Measurements from ENCODE around the gene ISG20. TPM values are rescaled to one million over a fixed set of nuclear protein-coding genes. Genes with fewer than 3 reads are reported as not detected.
"Not testable (repeated sequence)": the region's sequence is repeated elsewhere in the genome, so short reads cannot be mapped to it uniquely, and the experiment has no call there.

Gene ISG20
- total RNA-seq, 6 experiments from 2014 or later: 6.3 to 19.4 (median 11.9) TPM

GRCh38 chr15:88631464-88632028 is 7.3 kb upstream of the ISG20 start:
- no peak overlapping the region for H3K4me3 ChIP-seq
- DNase-seq (no peak), ATAC-seq (peak in 1 of 4 donors; percentile 8)
- H3K27ac ChIP-seq: no peak overlapping the region
- TF ChIP-seq POLR2A (IDR thresholded peaks at IDR 0.05): no peak
- no peak for TF ChIP-seq CTCF (IDR thresholded peaks at IDR 0.05)
- no peaks in the 10 kb centered on the region for H3K27me3 ChIP-seq
- H3K36me3 ChIP-seq: peaks cover 0 to 19% (median 4%) of the 10 kb centered on the region in 4 donors
- no CpG with 5 or more reads among the region's 12 CpGs for WGBS (ENCODE audit: insufficient coverage, low coverage, low lambda C conversion rate, missing lambda C conversion rate)
- H3K4me1 ChIP-seq: no peaks in the 10 kb centered on the region
- no peaks in the 10 kb centered on the region for H3K9me3 ChIP-seq
- intact Hi-C loops (cut with DNase I): no loop called here

DNA sequence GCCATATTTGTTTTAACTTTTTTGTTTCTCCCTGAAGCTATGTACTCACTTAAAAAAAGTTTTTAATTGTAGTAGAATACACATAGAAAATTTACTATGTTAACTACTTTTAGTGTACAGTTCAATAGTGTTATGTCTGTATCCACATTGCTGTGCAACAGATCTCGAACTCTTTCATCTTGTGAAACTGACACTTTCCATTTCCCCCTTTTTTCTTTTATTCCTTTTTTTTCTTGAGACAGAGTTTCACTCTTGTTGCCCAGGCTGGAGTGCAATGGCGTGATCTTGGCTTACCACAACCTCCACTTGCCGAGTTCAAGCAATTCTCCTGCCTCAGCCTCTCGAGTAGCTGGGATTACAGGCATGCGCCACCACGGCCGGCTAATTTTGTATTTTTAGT is 6.0 kb upstream of the ISG20 start:
- H3K36me3 ChIP-seq: peaks cover 0 to 15% (median 1%) of the 10 kb centered on the region in 4 donors
- DNase-seq; intact Hi-C loops (cut with DNase I); H3K9me3 ChIP-seq; H3K4me1 ChIP-seq; H3K27me3 ChIP-seq; ATAC-seq; H3K27ac ChIP-seq; H3K4me3 ChIP-seq: not testable (repeated sequence)
- 77% methylated on average over 7 of the region's 7 CpGs for WGBS (ENCODE audit: insufficient coverage, low coverage, low lambda C conversion rate, missing lambda C conversion rate)

GRCh38 chr15:88634449-88634848 is 4.4 kb upstream of the ISG20 start:
- no peak for TF ChIP-seq CTCF (IDR thresholded peaks at IDR 0.05)
- no peak for TF ChIP-seq POLR2A (IDR thresholded peaks at IDR 0.05)
- Histone ChIP-seq H3K9me3 (no peaks in the 10 kb centered on the region), H3K4me3 (no peak overlapping the region), H3K27ac (no peak overlapping the region), H3K4me1 (peaks cover 0 to 11% (median 4%) of the 10 kb centered on the region in 4 donors), H3K36me3 (peaks cover 0 to 9% (median 0%) of the 10 kb centered on the region in 4 donors), H3K27me3 (no peaks in the 10 kb centered on the region)
- intact Hi-C loops (cut with DNase I): no loop called here
- DNase-seq: no peak
- ATAC-seq: no peak
- 68% methylated on average over 2 of the region's 2 CpGs for WGBS (ENCODE audit: insufficient coverage, low coverage, low lambda C conversion rate, missing lambda C conversion rate)

GRCh38 chr15:88635318-88635717 is 3.5 kb upstream of the ISG20 start:
- Histone ChIP-seq H3K9me3 (no peaks in the 10 kb centered on the region), H3K4me1 (peaks cover 0 to 19% (median 9%) of the 10 kb centered on the region in 4 donors), H3K36me3 (peaks cover 0 to under 1% (median 0%) of the 10 kb centered on the region in 4 donors), H3K27me3 (no peaks in the 10 kb centered on the region), H3K4me3 (no peak overlapping the region), H3K27ac (peak overlapping the region in 1 of 3 donors; percentile 34)
- WGBS (ENCODE audit: insufficient coverage, low coverage, low lambda C conversion rate, missing lambda C conversion rate): 31% methylated on average over 6 of the region's 6 CpGs
- TF ChIP-seq POLR2A (IDR thresholded peaks at IDR 0.05): no peak
- no peak for TF ChIP-seq CTCF (IDR thresholded peaks at IDR 0.05)
- DNase-seq (no peak), ATAC-seq (no peak)
- intact Hi-C loops (cut with DNase I): no loop called here

DNA sequence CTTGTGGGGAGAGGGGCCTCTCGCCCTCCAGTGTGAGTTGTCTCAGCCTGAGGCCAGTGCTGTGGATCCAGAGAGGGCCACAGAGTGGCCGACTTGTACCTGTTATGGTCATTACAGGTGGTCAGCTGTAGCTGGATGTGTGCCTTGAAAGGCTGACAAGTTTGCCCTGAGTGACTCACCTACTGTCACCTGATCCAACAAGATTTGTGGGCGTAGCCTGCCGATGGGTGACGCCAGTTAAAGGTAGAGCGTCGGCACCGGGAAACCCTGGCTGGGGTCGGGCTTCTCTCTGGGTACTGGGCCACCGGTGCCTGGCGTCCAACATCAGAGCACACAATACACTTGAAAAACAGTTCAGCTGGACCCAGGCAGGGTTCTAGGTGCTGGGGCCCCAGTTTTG is 2.8 kb upstream of the ISG20 start:
- H3K36me3 ChIP-seq: no peaks in the 10 kb centered on the region
- DNase-seq (peak in 1 of 3 donors; percentile 52), ATAC-seq (peak in 1 of 4 donors; percentile 21)
- no peaks in the 10 kb centered on the region for H3K27me3 ChIP-seq
- H3K4me1 ChIP-seq: peaks cover 0 to 24% (median 9%) of the 10 kb centered on the region in 4 donors
- peak; percentile 30 for TF ChIP-seq POLR2A (IDR thresholded peaks at IDR 0.05)
- TF ChIP-seq CTCF (IDR thresholded peaks at IDR 0.05): no peak
- peak overlapping the region; percentile 16 to 40 (median 34) for H3K27ac ChIP-seq
- intact Hi-C loops (cut with DNase I): no loop called here
- no peak overlapping the region for H3K4me3 ChIP-seq
- no peaks in the 10 kb centered on the region for H3K9me3 ChIP-seq
- 40% methylated on average over 2 of the region's 11 CpGs for WGBS (ENCODE audit: insufficient coverage, low coverage, low lambda C conversion rate, missing lambda C conversion rate)

All from right lobe of liver (tissue), 6 donors.